ENCODE measurements around the gene POLA1.

DNA sequence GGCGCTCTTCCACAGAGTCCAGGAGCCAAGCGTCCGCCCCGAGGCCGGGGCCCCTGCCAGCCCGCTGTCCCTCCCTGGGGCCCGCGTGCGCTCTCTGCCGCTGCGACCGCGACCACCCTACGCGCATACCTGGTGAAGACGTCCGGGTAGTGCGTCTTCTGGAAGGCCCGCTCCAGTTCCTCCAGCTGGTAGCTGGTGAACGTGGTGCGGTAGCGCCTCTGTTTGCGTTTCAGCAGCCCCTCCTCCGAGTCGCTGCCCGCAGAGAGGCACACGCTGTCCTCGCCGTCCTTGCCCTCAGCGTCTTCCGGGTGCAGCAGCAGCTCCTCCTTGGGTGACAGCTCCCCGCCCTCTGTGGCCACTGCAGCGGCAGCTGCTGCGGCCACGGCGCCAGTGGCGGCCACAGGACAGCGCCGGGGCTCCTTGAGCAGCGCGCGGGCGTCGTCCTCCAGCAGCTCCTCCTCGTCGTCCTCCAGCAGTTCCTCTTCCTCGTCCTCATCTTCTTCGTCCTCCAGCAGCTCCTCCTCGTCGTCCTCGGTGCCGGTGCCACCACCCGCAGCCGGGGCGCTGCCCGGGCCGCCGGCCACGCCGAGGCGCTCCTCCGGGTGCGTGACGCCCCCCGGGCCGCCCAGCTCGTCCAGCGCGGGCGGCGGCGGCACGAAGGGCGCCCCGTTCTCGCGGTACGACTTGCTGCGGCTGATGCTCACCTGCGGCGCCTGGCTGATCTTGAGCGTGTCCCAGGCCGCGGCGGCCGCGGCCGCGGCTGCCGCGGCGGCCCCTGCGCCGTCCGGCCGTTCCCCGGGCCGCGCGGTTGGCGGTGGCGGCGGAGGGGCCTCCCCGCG is 319.3 kb downstream of the POLA1 start:
- TF ChIP-seq, protein P1, sequence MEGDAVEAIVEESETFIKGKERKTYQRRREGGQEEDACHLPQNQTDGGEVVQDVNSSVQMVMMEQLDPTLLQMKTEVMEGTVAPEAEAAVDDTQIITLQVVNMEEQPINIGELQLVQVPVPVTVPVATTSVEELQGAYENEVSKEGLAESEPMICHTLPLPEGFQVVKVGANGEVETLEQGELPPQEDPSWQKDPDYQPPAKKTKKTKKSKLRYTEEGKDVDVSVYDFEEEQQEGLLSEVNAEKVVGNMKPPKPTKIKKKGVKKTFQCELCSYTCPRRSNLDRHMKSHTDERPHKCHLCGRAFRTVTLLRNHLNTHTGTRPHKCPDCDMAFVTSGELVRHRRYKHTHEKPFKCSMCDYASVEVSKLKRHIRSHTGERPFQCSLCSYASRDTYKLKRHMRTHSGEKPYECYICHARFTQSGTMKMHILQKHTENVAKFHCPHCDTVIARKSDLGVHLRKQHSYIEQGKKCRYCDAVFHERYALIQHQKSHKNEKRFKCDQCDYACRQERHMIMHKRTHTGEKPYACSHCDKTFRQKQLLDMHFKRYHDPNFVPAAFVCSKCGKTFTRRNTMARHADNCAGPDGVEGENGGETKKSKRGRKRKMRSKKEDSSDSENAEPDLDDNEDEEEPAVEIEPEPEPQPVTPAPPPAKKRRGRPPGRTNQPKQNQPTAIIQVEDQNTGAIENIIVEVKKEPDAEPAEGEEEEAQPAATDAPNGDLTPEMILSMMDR (IDR thresholded peaks at IDR 0.05; ENCODE audit: poor library complexity), result no peak
- no peak for TF ChIP-seq EZH2 (IDR thresholded peaks at IDR 0.05; ENCODE audit: borderline replicate concordance)

All from hepatocyte (in vitro differentiated cells).